B cell (primary cell): ENCODE results near the gene EDN1.
"Not testable (repeated sequence)": the region's sequence is repeated elsewhere in the genome, so short reads cannot be mapped to it uniquely, and the experiment has no call there.

Experiments used
- CTCF ChIP-seq: fragments of 200-600 bp; IDR thresholded peaks from one replicate; pipeline ENCODE4 v1.8.0; 2022; ENCODE audit warnings: antibody characterized with exemption, mild to moderate bottlenecking
- EZH2 ChIP-seq: IDR thresholded peaks from 2 replicates; pipeline ENCODE4 v1.6.1; 2012; ENCODE audit warnings: borderline replicate concordance, low read depth, mild to moderate bottlenecking, moderate library complexity, low read length; ENCODE audit not compliant: insufficient read depth, poor library complexity, severe bottlenecking

GRCh38 chr6:12332750-12333079 lies 42.6 kb downstream of the EDN1 start:
- TF ChIP-seq CTCF, EZH2: not testable (repeated sequence)
